HG03571 (cell line): ENCODE data around the gene PSMC2.

Experiments
- ATAC-seq: cut with Tn5 transposase; IDR thresholded peaks from one replicate; pipeline ENCODE4 v1.9.1; 2021; ENCODE audit not compliant: unreplicated experiment

Gene PSMC2

DNA sequence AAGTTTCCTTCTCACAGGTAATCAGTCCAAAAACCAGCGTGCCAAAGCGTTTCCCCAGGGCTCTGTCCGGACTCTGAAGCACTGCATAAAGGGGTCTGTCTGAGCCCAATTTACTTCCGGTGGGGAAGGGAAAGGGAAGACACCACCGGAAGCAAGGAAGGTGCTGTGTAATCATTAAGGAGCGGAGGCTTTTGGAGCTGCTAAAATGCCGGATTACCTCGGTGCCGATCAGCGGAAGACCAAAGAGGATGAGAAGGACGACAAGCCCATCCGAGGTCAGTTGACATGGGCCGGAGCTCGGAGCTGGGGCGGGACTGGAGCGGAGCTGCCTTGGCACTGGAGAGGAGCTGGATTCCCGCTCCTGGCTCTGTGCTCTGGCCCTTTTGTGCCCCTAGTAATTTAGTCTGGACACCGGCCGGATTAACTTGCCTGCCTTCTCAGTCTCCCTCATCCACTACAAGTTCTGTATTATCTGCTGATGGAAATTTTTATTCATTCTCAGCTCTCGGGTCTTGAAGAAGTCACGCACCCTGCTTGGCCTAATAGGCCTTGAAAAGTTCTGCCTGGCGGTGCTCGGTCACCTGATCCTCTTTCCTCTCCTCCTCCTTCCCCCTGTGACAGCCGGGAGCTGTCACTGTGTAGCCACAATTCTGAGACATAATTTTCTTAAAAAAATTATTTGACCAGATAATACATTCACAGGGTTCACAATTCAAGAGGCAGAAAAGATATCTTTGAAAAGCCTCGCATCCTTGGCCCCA lies at the start of gene PSMC2:
TSS of gene PSMC2 (plus strand) at position 137 of the 761 bp plus-strand sequence. CDS start at position 206, 69 bp downstream.
- peak; percentile 69 for ATAC-seq

DNA sequence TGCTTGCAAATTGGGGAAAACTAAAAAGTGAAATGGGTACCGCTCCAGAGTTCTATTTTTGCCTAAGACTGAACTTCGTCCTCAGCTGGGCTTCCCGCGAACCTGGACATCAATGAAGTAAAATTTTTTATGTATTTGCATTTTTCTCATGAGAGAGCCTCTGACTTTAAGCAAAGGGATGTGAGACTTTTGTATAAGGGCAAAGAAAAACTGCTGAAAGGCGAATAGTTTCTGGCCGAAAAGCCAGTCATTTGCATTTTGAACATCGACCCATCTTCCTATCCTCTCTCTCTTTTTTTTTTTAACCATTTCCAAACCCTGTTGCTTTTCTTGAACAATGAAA lies 49.6 kb upstream of the PSMC2 start:
- peak; percentile 18 for ATAC-seq

DNA sequence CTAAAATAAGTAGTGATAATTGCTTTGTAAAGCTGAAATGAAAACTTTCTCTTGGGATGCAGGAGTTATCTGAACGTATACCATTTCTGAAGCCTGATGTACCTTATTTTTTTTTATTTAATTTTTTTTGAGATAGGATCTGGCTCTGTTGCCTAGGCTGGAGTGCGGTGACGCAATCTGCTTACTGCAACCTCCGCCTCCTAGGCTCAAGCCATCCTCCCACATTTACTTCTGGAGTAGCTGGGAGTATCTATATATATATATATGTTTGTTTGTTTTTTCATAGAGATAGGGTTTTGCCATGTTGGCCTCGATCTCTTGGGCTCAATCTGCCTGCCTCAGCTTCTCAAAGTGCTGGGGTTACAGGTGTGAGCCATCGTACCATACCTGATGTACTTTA lies 47.8 kb upstream of the PSMC2 start:
- no peak for ATAC-seq

DNA sequence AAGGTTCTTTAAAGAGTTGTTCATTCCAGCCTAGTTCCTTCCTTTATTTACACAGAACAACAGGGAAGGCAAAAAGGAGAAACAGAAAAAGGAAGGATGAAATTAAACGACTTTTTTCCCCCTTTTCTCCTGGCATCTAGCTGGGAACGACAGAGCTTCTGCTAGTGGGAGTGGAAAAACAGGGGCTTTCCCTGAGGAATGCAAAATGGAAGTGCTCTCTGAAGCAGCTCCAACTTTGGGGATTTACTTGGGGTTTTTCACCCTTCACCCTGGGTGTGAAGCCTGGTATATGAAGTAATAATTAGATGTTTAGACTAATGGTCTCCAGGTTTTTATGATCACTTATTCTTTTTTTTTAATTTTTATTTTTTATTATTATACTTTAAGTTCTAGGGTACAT lies 46.0 kb upstream of the PSMC2 start:
- ATAC-seq: no peak

DNA sequence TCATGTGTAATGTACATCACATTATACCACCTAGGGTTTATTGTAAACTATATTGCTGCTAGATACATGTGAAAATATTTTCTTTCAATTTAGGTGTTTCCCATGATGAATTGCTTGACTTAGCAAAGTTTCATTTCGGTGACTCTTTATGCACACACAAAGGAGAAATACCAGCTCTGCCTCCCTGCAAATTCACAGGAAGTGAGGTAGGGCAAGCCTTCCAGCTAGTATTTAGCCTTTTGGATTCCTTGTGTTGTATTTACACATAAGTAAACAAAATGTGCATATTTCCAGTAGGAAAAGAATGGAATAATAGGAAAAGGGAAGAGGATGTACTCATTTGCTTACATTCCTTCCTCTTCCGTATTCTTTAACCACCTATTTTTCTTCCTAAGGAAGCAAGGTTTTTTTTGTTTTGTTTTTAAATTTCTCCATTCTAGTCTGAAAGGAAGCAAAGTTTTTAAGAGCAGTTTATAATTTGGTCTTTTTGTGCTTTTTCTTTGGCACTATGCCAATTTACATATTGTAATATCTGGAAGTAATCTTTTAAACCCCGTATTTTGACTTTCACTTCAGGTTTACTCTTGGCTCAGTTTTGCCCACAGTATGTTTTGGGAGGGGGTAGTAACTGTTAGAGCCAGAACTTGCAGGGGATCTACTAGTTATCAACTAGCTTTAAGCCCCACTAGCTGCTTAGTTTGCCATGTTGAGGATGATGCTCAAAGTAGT lies 39.8 kb upstream of the PSMC2 start:
- no peak for ATAC-seq

DNA sequence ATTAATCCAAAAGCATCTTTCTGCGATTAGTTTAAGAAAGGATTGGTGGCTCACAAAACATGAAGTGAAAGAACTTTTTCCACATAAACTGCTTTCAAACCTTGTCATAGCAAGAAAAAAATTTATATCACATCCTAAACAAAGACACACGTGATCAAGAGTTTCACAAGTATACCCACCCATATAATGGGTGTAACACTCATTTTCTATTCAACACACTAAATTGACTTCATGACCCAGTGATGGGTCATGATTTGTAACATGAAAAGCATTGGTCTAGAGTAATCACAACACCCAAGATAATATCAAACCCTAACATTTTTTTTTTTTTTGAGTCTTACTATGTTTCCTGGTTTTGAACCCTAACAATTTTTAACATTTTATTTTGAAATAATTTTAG lies 32.6 kb upstream of the PSMC2 start:
- ATAC-seq: no peak

DNA sequence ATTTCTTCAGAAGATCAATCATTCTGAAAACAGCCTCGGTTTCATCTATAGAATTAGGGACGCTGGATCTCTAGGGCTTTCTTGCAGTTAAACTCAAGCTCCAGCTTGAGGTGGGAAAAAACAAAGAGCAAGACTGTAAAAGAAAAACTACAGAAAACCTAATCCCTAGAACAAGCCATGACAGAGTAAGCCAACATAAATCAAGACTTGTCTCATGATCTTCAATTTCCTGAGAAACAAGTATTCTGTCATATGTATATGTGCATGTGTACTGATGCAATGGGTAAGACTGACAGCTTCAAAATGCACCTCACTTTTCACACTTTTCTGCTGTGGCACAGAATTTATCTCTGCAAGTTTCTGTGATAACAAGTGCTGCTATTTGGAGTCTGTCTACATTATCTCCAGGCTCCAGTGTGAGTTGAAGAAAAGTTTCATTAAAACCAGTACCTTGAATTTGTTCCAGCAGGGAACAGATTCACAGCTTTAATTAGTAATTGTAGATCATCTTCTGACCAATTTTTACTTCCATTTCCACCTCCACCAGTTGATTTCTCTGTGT lies 31.0 kb upstream of the PSMC2 start:
- ATAC-seq: no peak

DNA sequence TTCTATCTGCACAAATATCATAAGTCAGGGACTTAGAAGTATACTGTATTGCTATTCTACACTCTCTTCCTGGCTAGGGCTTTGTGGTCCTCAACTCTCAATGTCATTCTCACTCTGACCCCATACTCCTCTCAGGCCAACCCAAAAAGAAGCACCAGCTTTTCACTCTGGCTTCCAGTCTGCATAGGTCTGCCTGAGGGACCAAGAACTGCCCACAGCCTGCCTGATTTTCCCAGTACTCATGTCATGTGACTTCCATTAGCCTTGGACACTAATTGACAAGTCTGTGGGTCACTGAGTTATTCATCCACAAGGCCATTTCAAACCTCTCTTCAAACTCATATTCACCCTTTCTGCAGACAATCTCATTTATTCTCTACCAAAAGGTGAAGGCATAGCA lies 30.4 kb upstream of the PSMC2 start:
- ATAC-seq: no peak

DNA sequence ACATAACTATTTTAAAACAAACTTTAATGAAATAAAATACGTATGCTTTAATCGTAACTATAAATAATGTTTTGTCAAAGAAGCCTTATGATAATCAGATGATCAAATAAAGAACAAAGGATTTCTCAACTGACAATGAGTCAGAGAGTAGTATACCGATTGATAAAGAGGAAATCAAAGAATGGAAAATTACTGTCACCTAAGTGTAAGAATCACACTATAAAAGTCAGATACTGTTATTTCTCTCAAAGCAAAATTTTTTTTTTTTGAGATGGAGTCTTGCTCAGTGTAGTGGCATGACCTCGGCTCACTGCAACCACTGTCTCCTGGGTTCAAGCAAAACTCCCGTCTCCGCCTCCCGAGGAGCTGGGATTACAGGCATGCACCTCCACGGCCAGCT lies 21.7 kb upstream of the PSMC2 start:
- ATAC-seq: no peak

DNA sequence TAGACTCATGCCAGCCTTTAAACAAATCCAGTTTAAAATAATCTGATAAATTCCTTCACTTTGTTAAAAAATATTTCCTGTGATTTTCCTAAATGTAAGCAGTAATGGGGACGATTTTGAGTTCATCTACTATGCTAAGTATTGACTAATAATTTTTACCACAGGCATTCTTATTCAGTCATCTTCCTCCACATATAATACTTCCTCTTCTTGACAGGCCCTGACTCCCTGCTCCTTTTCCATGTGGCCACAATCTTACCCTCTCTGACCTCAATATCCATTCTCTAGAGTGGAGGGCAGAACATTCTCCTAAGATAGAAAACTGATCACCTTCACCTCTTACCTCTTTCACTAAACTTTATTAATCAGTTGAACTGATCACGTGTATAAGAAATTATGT lies 10.7 kb upstream of the PSMC2 start:
- no peak for ATAC-seq

DNA sequence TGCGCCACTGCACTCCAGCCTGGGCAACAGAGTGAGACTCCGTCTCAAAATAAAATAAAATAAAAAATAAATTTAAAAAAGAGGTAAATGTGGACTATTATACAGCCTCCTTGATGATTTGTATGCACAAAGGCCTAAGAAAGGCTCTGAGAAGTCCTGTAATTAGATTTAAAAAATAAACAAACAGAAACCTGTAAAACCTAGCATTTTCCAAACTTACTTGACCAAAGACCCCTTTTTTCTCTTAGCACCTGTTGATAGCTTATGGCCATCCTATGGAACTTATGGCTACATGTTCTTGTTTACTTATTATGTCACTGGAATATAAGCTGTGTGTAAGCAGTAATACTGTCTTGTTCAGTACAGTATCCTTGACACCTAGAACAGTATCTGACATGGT lies 8.6 kb upstream of the PSMC2 start:
- no peak for ATAC-seq

DNA sequence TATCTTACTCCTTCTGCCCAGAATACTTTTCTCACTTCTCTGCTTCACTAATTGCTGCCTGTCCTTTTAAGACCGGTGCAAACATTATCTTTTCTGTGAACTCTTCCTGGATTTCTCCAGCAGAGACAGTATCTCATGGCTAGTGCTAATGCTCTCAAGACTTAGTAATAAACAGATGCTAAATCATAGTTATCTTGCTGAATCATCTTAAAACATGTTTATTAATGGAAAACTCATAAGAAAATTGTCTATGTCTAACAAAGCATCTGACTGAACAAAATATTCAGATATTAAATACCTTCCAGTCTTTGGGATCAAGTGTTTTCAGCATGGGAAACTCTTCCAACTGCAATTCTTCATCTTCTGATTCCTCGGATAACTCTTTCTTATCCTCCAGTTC lies 6.0 kb upstream of the PSMC2 start:
- ATAC-seq: no peak

DNA sequence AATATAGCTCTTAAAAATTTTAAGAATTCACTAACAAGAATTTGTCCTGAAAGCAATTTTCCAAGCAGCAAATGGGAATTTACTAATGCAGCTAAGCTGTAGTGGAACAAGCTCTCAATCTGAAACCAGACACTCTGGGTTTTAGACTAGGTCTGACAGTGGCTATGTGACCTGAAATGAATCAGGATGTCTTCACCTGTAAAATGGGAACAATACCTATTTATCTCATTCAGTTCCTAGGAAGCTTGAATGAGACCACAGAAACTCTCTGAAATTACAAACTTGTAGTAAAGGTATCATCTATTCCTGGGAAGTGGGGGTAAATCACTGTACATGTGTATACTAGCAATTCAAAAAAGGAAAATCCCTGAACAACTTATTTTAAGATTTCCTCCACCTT lies 4.1 kb upstream of the PSMC2 start:
- no peak for ATAC-seq

DNA sequence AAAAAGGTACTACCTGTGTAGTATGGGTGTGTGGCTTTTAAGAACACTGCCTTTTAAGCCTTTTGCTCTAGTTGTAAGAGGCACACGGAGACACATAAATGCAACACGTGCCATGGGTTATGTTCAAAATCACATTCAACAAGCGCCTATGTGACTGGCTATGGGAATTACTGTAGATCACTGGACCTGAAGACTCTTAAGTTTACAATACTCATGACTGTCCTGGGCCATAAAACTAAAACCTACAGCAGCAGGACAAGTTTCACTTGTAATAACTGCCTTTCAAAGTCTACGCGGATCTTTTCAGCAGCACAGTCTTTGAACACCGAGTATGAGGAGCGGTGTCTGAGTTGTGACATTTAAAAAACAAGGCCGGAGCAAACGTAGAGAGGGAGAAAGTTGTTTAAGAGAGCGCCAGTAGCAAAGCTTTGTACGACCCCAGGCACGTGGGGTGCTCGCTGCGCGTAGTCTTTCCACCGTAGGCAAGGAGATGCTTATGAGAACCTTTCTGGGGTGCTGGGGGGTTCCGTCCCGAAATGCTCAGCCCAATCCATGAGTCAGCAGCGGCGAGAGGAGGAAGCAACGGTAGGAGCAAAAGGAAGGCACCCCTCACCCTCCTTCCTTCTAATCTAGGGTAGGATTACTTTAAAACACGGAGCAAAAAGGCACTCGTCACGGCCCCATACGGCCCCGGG lies 3.5 kb upstream of the PSMC2 start:
- ATAC-seq: no peak

DNA sequence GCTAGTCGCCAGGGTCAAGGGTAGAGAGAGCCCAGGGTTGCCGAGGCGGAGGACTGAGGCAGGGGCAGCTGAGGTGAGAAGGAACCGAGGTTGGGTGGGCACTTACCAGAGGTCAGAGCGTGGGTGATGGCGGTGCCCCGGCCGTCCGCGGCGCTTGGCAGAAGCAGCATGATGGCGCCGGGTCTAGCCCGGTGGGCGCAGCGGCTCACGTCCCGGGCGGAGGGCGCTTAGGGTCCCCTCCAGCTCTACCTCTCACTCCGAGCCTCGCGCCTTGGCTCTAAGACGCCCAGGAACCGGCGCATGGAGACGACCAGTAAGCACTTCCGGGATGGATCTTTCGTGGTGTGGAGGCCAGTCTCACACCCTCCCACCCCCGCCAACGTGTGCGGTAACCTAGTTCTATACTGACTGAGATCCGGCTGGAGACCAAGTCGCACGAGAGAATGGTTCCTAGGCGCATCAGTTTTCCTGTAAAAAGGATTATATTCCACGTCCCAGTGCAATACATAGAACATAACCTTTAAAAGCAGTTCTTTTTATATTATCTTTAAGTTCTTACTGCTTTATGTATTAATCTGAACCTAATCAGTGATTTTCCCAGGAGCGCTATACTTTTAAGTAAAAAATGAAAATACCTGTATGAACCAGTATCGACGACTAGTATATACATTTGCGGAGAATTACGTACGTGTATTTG lies 2.8 kb upstream of the PSMC2 start, which contains the start of gene DNAJC2:
TSS of gene DNAJC2 (minus strand) at position 315 of the 697 bp plus-strand sequence. CDS start at position 170, 145 bp downstream.
- peak; percentile 76 for ATAC-seq

DNA sequence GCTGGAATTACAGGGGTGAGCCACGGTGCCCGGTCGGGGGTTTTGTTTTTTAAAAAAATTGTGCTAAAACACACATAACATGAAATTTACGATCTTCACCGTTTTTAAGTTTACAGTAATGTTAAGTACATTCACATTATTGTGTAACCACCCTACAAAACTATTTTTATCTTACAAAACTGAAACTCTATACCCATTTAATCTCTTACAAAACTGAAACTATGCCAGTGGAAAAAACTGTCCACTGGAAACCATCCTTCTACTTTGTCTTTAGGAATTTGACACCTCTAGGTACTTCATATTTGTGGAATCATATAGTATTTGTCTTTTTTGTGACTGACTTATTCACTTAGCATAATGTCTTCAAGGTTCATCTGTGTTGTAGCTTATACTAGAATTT lies 1.0 kb upstream of the PSMC2 start:
- no peak for ATAC-seq

DNA sequence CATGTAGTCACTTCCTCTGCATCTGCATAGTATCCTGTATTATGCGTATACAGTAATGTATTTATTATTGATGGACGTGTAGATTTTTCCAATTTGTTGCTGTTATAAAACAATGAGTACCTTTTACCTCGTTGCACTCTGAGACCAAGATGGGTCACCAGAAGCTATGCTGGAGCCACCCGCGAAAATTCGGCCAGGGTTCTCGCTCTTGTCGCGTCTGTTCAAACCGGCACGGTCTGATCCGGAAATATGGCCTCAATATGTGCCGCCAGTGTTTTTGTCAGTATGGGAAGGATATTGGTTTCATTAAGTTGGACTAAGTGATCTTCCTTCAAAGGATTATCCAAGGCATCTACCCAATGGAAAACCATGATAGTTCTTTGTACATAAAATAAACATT lies 1.0 kb downstream of the PSMC2 start:
- ATAC-seq: no peak

DNA sequence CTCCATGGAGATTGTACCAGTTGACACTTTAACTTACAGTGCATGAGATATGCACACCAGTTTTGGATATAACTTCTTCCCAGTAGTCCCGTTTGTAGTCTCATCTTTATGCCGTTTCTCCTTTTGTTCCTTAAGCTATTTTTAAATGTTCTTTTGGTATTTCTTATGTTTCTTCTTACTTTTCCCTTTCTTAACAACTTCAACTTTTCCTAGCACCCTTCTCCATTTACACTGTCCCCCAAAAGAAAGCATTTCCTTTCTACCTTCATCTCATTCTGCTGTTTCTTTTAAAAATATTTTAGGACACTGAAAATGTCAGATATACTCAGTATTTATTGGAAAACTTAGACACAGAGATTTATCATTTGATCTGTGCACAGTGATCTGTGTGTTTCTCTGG lies 1.5 kb downstream of the PSMC2 start:
- ATAC-seq: no peak

DNA sequence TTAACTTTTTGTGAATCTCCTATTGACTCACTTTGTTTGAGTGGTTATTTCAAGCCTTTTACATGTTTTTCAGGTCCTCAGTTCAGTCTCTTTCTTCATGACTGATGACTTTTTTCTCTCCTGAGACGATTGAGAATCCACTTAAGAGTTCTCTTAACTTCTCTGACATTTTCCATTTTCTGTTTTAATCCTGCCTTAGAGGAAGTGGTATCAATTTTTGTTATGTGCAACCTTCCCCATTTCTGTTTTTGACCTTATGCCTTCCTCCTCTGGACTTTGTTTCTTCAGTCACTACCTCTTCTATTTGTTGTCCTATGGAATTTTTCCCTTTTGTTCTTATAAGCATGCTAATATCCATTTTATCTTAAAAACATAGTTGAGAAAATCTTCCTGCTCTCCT lies 2.4 kb downstream of the PSMC2 start:
- no peak for ATAC-seq

DNA sequence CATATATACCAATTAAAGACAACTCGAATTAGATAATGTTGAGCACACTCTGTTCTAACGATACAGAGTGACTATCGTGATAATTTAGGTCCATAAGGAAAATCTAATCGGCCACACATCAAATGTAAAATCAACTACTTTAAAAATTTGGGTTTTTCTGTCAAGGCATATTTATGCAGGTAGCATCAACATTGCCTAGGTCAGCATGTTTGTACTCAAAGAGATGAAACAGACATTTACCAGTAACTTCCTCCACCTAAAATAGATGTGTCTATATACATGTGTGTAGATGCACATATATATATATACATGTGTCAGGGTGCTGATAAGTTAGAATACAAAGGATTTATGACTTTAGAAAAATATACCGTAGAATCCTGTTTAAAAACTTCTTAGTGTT lies 22.0 kb downstream of the PSMC2 start:
- no peak for ATAC-seq
